Adipocyte (in vitro differentiated cells): ENCODE results near the gene HPS6.
A peak's percentile ranks its signal among the peaks of the same experiment; 100 is the strongest.

Source experiments
- DNase-seq: peaks from one replicate; pipeline ENCODE4 v3.0.0-alpha.2; 2015; ENCODE audit warnings: low read depth
- H3K27me3 ChIP-seq: replicated peaks from 2 replicates; pipeline ENCODE4 v1.7.0; 2013; ENCODE audit warnings: mild to moderate bottlenecking, low read length, moderate library complexity; ENCODE audit not compliant: control insufficient read depth, insufficient read depth
- H3K36me3 ChIP-seq: 2 replicates; pipeline ENCODE4 v1.7.0; 2013; ENCODE audit warnings: low read length, mild to moderate bottlenecking, moderate library complexity; ENCODE audit not compliant: control insufficient read depth, insufficient read depth, severe bottlenecking
- H3K4me1 ChIP-seq: 2 replicates; pipeline ENCODE4 v1.7.0; 2013; ENCODE audit warnings: mild to moderate bottlenecking, low read length, moderate library complexity; ENCODE audit not compliant: control insufficient read depth, insufficient read depth
- H3K4me3 ChIP-seq: 2 replicates; pipeline ENCODE4 v1.7.0; 2013; ENCODE audit warnings: mild to moderate bottlenecking, low read length, moderate library complexity
- H3K9ac ChIP-seq: 2 replicates; pipeline ENCODE4 v1.7.0; 2013; ENCODE audit warnings: mild to moderate bottlenecking, low read length, moderate library complexity
- H3K9me3 ChIP-seq: 2 replicates; pipeline ENCODE4 v1.7.0; 2013; ENCODE audit warnings: mild to moderate bottlenecking, low read length, moderate library complexity; ENCODE audit not compliant: control insufficient read depth

Gene HPS6

GRCh38 chr10:102072673-102073527 is 7.8 kb downstream of the HPS6 start:
- Histone ChIP-seq H3K36me3 (peaks cover 4% of the 10 kb centered on the region), H3K4me1 (peaks cover 5% of the 10 kb centered on the region), H3K4me3 (no peak overlapping the region), H3K9ac (no peak overlapping the region), H3K27me3 (no peaks in the 10 kb centered on the region), H3K9me3 (no peaks in the 10 kb centered on the region)
- peak; percentile 93 for DNase-seq

- H3K27me3 ChIP-seq = peaks cover 4% of the 10 kb centered on the region
- H3K4me3 ChIP-seq = no peak overlapping the region
- H3K36me3 ChIP-seq = no peaks in the 10 kb centered on the region
- no peak overlapping the region for H3K9ac ChIP-seq
- DNase-seq = no peak
- no peaks in the 10 kb centered on the region for H3K9me3 ChIP-seq
- no peaks in the 10 kb centered on the region for H3K4me1 ChIP-seq
Measured at GRCh38 chr10:102083541-102083940, 18.4 kb downstream of the HPS6 start.

- Histone ChIP-seq H3K4me3 (no peak overlapping the region), H3K36me3 (no peaks in the 10 kb centered on the region), H3K9ac (no peak overlapping the region), H3K27me3 (peaks cover 4% of the 10 kb centered on the region), H3K9me3 (no peaks in the 10 kb centered on the region), H3K4me1 (no peaks in the 10 kb centered on the region)
- no peak for DNase-seq
Measured at GRCh38 chr10:102085336-102085735, 20.2 kb downstream of the HPS6 start.

GRCh38 chr10:102086196-102086595 is 21.0 kb downstream of the HPS6 start:
- DNase-seq = no peak
- Histone ChIP-seq H3K4me1 (no peaks in the 10 kb centered on the region), H3K9ac (no peak overlapping the region), H3K27me3 (no peaks in the 10 kb centered on the region), H3K36me3 (no peaks in the 10 kb centered on the region), H3K4me3 (no peak overlapping the region), H3K9me3 (no peaks in the 10 kb centered on the region)

- Histone ChIP-seq H3K27me3 (no peaks in the 10 kb centered on the region), H3K4me1 (no peaks in the 10 kb centered on the region), H3K4me3 (no peak overlapping the region), H3K36me3 (no peaks in the 10 kb centered on the region), H3K9me3 (no peaks in the 10 kb centered on the region), H3K9ac (no peak overlapping the region)
- peak; percentile 8 for DNase-seq
Measured at GRCh38 chr10:102090772-102091171, 25.6 kb downstream of the HPS6 start.

- Histone ChIP-seq H3K9ac (no peak overlapping the region), H3K9me3 (no peaks in the 10 kb centered on the region), H3K36me3 (no peaks in the 10 kb centered on the region), H3K27me3 (no peaks in the 10 kb centered on the region), H3K4me3 (no peak overlapping the region), H3K4me1 (no peaks in the 10 kb centered on the region)
- DNase-seq = no peak
Measured at GRCh38 chr10:102096449-102096848, 31.3 kb downstream of the HPS6 start.

- Histone ChIP-seq H3K4me1 (no peaks in the 10 kb centered on the region), H3K4me3 (no peak overlapping the region), H3K27me3 (no peaks in the 10 kb centered on the region), H3K36me3 (peaks cover 2% of the 10 kb centered on the region), H3K9ac (no peak overlapping the region), H3K9me3 (no peaks in the 10 kb centered on the region)
- DNase-seq = no peak
Measured at GRCh38 chr10:102101152-102101551, 36.0 kb downstream of the HPS6 start.

GRCh38 chr10:102102421-102102820 is 37.3 kb downstream of the HPS6 start:
- Histone ChIP-seq H3K9ac (no peak overlapping the region), H3K4me1 (no peaks in the 10 kb centered on the region), H3K4me3 (no peak overlapping the region), H3K36me3 (peaks cover 12% of the 10 kb centered on the region), H3K9me3 (no peaks in the 10 kb centered on the region), H3K27me3 (no peaks in the 10 kb centered on the region)
- DNase-seq = no peak

- no peaks in the 10 kb centered on the region for H3K9me3 ChIP-seq
- H3K4me1 ChIP-seq = peaks cover 6% of the 10 kb centered on the region
- no peak overlapping the region for H3K4me3 ChIP-seq
- no peaks in the 10 kb centered on the region for H3K27me3 ChIP-seq
- H3K9ac ChIP-seq = no peak overlapping the region
- DNase-seq = no peak
- peaks cover 53% of the 10 kb centered on the region for H3K36me3 ChIP-seq
Measured at GRCh38 chr10:102106998-102107397, 41.8 kb downstream of the HPS6 start.

- Histone ChIP-seq H3K4me1 (peaks cover 24% of the 10 kb centered on the region), H3K4me3 (no peak overlapping the region), H3K36me3 (peaks cover 53% of the 10 kb centered on the region), H3K9ac (no peak overlapping the region), H3K9me3 (no peaks in the 10 kb centered on the region), H3K27me3 (no peaks in the 10 kb centered on the region)
- no peak for DNase-seq
Measured at GRCh38 chr10:102109166-102110116, 44.3 kb downstream of the HPS6 start.

- Histone ChIP-seq H3K27me3 (no peaks in the 10 kb centered on the region), H3K4me1 (peaks cover 38% of the 10 kb centered on the region), H3K9ac (no peak overlapping the region), H3K4me3 (no peak overlapping the region), H3K9me3 (no peaks in the 10 kb centered on the region), H3K36me3 (peaks cover 51% of the 10 kb centered on the region)
- no peak for DNase-seq
Measured at GRCh38 chr10:102111276-102111675, 46.1 kb downstream of the HPS6 start.
